NCI-H524 treated with DMSO at 0.1 percent for 48 hours (cell line): ENCODE measurements around the gene TMEM167A.
"Not testable (repeated sequence)": the region's sequence is repeated elsewhere in the genome, so short reads cannot be mapped to it uniquely, and the experiment has no call there.

Experiments
- DNase-seq: peaks from one replicate; lab custom pipeline; 2025; lab: John Stamatoyannopoulos, UW

Gene TMEM167A

DNA sequence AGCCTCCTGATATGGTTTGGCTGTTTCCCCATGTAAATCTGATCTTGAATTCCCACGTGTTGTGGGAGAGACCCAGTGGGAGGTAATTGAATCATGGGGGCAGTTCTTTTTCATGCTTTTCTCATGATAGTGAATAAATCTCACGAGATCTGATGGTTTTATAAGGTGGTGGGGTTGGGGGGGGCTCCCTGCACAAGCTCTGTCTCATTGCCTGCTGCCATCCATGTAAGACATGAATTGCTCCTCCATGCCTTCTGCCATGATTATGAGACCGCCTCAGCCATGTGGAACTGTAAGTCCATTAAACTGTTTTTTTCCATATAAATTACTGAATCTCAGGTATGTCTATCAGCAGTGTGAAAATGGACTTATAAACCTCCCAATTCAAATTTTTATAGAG is 13.0 kb upstream of the TMEM167A start:
- no peak for DNase-seq

DNA sequence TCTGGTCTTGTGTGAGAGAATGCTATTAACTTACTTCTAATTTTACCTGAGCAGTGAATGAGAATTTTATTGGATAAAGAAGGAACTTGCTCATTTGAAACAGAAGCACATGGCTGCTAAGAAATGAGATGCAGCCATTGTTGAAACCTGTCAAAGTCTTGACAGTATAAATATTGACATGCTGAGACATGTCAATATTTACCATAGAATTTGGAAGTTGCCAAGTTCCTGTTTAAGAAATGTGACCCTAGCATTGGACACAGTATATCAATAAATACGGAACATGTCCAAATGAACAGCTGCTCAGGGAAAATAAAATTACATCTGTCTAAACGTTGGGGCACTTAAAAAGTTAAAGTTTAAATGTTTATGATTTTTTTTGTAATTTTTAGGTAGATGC is 7.9 kb upstream of the TMEM167A start:
- DNase-seq: no peak

DNA sequence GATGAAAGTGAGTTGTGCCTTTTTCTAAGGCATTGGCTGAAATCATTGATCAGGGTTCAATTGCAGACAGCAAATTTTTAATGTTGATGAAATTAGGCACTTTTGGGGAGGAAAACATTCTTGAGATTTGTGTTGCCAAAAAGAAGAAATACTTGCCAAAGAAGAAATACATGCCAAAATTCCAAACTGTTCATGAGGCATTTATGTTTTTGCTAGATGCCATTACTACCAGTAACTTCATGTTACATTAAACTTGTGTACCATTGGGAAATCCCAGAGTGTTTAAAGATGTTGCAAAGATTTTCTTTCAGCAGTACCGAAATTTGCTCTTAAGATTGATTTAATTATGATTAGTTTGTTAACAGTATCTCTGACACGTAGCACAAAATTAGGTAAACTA is 7.1 kb upstream of the TMEM167A start:
- DNase-seq: no peak

DNA sequence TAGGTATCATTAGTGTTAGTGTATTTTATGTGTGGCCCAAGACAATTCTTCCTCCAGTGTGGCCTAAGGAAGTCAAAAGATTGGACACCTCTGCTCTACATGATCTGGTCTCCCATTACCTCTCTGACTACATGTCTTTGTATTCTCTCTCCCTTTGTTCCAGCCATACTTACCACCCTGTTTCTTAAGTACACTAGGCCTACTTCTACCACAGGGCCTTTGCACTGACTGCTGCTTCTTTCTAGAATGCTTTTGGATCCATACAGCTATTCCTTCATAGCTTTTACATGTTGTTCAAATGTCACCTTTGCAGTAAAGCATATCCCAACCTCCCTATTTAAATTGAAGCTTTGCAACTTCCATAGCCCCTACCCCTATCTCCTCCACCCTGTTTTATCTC is 5.6 kb upstream of the TMEM167A start:
- no peak for DNase-seq

DNA sequence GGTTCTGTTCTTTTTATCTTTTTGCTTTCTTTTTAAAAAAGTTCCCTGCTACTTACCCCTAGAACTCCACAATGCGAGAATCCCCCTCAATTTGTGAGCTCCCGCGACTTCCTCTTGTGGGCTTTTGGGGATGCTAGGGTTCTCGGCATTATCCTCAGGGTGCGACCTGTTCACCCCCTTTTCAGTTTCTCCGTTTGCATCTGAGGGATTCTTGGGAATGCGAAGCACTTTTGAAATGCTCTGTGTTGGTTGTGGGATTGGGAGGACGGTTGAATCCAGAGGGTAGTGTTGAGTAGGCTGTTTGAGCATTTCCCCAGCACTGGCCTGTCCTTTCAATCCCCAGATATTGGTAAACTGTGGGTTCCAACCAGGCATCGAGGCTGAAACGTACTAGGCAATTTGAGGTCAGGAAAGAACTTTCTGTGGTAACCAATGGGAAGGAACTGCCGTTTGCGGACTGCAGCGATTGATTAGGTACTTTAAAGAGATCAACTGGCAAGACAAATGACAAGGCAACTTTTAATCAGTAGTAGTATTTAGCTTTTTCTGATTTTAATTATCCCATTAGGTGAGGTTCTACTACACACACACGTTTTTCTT is 568 bp upstream of the TMEM167A start:
- DNase-seq: no peak

DNA sequence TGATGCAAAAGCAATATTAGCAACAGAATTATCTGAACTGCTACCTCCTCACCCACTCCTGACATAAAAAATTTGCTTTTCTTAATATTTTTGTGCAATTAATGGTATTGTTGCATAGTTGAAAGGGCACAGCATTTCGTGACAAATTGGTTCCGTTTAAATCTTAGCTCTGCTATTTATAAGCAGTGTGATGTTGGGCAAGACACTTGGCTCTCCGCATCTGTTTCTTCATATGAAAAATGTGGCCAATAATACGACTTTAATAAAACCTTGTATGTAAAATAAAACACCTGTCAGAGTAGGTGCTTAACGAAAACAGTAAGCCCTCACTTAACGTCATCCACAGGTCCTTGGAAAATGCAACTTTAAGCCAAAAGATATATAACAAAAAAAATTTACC is 4.2 kb downstream of the TMEM167A start:
- no peak for DNase-seq

DNA sequence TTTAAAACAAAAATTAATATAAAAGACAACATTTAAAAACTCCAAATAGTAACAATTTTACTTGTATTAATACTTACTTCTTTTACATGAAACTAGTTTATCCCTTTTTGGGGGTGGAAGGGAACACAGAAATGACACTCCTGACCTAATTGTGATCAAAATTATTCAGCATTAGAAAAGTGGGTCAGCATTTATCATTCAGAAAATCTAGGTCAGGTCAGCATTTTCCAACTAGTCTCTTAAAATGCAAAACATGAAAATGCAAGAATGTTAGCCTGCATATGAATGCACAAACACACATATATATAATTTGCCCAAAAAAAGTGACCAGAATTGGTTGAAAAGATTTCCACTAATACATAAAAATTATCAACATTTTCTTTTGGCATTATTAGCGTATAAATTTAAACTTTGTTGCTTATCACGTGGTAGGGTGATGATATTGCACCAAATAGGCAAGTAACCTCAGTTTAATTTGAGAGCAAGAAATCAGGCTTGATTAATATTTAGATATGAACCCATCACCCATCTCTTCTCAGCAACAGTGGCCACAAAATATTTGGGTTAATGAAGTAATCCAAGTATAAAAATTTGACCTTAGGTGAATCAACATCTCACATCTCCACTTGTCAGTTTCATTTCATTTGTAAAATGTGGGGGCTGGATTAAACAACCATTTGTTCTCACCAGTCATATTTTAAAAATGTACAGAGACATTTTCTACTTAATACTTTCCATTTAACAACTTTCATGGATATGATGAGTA is 5.7 kb downstream of the TMEM167A start:
- no peak for DNase-seq

DNA sequence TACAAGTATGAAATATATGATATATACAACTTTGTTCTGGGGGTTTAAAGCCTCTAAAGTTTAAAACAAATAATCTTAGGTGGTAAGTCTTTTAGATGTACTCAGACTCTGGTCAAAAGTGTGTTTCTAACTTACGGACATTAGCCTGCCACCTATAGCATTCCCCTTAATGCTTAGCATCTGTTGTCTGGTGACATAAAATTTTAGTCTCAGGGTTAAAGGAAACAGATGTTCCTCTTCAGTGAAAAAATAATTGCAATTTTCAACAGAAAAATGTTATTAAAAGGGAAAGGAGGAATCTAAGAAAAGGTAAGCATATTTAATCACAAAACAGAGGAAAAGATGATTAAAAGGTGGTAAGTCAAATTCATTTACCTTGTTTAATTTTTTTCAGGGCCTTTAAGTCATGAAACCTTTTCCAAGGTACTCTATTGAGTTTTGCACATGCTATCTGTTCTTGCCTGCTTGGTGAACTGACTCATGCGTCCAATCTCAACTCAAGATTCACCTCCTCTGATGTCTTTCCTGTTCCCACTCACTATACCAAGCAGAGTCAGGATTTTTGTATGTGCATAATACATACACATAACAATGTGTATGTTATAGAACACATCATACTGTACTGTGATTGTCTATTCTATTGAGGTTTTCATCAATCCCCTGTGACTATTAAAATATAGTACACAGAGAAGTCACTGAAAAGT is 7.9 kb downstream of the TMEM167A start:
- DNase-seq: no peak

DNA sequence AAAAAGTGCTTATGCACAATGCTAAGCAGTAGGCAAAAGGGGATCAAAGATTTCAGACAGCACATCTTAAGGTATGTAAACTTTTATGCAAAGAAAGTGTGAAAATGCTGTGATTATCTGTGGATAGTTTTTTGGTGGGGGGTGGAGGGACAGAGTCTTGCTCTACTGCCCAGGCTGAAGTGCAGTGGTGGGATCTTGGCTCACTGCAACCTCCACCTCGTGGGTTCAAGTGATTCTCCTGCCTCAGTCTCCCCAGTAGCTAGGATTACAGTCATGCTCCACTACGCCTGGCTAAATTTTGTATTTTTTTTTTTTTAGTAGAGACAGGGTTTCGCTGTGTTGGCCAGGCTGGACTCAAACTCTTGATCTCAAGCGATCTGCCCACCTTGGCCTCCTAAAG is 9.8 kb downstream of the TMEM167A start:
- not testable (repeated sequence) for DNase-seq

DNA sequence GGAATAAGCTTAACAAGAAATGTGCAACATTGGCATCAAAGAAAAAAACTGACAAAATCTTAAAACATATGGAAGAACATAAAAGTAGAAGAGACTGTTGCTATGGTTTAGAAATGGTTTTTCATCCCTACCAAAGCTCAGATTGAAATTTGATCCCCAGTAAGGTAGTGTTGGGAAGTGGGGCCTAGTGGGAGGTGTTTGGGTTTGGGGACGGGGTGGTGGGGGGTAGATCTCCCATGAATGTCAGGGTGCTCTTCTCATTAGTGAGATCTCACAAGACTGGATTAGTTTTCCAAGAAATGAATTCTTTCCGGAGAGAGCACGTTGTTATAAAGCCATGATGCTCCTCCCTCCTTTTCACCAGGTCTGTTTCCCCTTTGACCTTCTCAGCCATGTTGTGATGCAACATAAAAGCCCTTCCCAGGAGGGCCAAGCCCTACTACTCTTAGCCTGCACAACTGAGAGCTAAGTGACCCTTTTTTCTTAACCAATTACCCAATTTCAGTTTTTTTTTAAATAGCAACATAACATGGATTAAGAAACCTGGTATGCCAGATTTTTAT is 10.6 kb downstream of the TMEM167A start:
- DNase-seq: no peak

DNA sequence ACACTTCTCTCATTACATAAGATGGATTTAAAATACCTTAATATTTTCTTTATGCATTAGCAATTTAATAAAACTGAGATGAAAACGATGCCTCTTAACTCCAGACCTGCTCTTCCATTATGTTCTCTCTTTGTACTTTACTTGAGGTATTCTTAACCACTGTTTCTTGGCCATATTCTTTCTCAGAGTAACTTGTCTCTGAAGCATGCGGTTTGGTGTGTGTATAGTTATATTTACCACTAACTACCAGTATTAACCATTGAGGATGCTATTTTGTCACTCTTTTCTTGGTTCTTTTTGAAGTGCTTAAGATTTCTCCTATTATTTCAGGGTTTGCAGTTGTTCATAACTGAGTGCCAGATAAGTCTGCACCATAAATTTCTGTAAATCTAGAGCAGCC is 17.9 kb downstream of the TMEM167A start:
- DNase-seq: no peak

DNA sequence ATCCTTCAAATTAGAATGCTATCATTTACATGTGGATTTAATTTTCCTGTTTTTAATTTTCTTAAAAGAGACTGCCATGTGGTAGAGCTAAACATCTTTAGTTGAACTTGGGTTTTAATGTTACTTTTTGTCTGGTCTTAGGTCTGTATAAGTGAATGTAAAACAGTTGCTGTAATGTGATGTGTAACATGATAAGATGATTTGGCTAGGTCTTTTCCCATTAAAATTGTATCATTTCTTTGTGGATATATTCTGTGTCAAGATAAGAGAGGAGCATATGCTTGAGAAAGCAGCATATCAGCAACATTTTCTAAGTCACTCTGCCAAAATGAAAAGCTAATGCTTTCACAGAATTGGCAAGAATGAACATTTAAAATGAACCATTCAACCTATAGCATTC is 18.5 kb downstream of the TMEM167A start:
- DNase-seq: no peak

DNA sequence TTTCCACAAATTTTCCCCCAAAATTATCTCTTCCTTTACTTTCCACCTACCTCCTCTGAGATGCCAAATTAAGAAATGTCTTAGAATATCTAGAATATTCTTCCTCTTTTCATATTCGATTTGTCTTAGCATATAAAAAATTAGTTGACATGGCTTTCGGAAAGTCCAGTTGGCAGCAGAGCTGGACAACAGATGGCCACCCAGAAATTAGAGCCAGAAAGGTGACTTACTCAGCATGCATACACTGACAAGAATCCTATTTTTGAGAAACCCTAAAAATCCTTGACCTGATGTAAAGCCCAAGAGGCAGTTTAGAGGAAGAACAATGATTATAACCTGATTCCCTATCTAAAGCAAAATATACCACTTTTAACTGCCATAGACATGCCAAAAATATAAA is 22.0 kb downstream of the TMEM167A start:
- no peak for DNase-seq

DNA sequence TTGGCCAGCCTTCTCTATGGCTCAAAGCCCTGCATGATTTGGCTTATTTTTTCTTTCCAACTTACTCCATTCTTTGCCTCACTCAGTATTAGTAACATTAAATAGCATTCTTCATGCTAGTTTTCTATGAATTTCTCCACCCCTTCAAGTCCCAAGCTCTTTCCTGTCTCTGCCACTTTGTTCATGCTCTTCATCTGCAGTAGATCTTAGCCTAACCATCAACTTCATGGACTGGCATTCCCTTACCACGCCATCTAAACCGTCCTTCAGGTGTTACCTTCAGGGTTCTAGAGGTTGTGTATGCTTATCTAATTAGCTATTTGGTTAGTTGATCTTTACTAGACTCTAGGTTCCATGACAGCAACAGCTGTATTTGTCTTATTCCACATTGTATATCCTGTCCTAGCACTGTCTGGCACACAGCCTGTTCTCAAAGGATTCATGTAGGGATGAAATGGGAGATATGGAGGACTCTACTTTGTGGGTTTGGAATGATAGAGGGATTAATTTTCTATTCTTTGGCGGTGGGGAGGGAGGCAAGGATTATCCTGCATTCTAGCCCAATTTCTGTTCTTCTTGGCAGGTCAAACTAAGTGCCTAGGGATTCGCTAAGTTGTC is 26.4 kb downstream of the TMEM167A start:
- no peak for DNase-seq

DNA sequence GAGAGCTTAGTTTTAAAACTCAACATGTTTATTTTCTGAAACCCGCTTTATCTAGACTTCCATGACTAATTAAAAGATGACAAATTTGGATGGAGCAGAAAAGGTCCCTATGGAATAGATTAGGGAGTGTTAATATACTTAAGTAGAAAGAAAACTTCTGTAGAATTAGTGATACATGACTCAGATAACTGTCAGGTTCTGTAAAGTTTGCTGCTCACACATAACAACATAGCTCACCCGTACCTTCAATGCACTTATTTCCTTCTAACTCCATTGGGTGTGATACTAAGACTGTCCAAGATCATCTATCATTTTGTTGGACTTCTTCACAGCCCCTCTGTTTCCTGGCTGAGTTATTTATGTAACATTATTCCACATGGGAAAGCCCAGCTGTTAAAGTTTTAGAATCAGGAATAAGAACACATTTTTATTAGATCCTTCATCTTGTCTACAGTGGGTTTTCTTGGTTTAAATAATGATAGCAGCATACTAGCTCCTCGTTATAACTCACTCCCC is 27.8 kb downstream of the TMEM167A start:
- no peak for DNase-seq

DNA sequence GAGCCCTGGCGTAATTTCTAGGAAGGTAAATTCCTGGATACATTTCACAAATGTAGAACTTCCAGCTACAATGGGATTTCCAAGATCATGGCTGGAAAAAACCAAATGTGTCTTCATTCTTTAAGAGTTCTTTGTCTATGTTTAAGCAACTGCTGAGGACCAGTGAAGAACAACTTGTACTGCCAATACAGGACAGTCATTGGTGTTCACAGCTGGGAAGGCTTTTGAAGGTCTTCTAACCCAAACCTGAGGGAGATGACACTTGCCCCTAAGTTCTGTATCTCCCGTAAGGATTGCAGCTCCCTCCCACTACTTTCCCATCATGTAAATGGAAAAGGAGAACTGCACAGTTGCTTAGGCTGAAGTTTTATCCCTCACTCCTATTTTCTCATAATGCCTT is 28.4 kb downstream of the TMEM167A start:
- DNase-seq: no peak

DNA sequence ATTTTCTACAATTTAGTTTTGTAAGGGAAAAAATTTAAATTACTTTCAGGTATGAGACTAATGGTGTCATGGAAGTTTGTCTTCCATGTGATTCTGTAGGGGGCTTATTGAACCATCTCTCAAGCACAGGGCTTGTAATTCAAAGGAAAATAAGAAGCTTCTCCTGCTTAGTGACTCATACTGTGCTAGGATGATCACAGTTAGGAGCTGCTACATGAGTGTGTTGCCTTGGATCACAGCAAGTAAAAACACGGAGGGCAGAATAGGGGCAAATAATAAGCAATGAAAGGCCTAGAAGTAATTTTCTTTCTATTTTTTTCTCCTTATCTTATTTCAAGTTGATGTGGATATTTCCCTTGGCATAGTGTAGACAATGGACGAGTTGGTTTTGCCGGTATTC is 28.9 kb downstream of the TMEM167A start:
- DNase-seq: no peak

DNA sequence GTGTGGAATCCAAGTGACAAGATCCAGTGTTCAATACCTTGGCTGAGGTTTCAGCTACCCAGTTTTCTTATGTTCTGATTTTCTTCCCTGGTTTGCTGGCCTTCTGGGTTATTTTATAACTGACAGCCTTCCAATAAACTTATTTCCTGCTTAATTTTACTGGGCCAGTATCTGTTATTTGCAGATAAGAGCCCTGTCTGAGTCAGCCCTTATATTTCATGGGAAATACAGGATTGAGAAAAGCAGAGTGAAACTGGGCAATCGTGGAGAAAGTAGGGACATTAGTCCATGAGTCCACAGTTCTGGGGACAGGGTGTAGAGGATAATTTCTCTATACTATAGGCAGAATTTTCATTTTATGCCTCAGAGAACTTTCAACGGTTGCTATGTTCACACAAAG is 32.3 kb downstream of the TMEM167A start:
- DNase-seq: no peak

DNA sequence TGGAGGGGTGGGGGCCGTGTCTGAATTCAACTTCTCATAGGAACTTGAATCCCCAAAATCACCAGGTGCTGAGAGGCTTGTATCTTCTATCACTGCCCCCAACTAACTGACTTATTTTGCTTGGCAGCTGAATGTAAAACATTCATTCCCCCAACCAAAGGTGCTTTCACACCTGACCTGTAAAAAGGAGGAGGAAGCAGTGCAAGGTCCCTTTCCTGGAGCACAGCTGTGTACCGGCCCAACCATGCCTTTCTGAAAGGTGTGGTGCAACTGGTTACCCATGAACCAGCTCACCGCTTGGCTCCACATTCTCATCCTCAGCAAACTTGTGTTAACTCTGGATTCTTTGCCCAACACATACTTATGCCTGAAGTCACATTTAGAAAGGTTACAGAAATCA is 34.7 kb downstream of the TMEM167A start:
- DNase-seq: no peak

DNA sequence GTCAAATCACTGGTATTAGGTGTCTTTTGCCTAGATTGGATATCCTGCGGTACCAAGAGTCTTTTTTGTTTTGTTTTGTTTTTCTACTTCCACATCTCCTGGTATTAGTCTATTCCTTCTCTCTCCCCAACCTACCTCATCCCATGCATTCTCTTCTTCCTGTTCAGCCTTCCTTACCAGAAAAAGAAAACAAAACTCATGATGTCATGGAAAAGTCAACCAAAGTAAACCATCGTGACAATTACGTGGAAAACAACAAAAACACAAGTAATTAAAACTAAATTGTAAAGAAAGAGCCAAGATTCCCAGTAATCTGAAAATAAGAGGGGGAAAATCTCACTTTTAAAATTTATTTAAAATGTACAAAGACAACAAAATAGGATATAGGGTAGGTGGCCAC is 38.3 kb downstream of the TMEM167A start:
- no peak for DNase-seq

DNA sequence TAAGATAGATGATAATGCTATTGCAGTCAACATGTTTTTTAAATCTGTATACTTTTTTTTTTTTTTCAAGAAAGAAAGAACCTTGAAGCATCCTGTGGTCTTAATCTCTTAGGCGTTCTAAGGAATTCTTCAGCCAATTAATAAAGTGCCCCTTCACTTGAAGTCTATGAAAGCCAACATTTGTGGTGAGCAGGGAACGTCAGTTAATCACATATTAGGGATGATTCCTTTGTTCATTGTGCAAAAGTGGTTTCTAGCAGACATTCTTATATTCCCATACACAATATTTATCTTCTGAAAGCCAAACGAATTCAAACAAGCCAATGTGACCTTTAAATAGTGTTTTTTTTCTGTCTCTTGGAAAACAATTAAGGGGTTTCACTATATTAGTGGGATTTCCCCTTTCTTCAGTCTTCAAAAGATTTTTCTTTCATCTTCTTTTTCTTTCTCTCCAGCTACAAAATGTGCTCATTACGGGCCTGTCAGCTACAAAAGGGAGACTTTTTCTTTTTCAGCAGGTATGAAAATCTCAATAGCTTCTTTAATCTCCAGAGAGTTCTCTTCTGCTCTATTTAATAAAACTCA is 40.1 kb downstream of the TMEM167A start:
- DNase-seq: no peak
